Peyer's patch (tissue), 4 donors: ENCODE measurements around the gene IGSF9.

ENCODE experiments used
- POLR2A ChIP-seq, 2 donors: fragments of 450-650 bp; IDR thresholded peaks; one replicate each; pipeline ENCODE4 v1.5.1; 2017; ENCODE audit warnings: antibody characterized with exemption in 2 of 2, mild to moderate bottlenecking in 2 of 2, moderate library complexity in 2 of 2
- TF ChIP-seq, protein P1 (sequence below), 6 experiments: fragments of 450-650 bp in 4 of 6; fragments of 200-600 bp in 2 of 6; sonication (generic) in 1 of 6; IDR thresholded peaks; one replicate each; pipeline ENCODE4 v1.5.1; 2017 to 2019; ENCODE audit warnings: antibody characterized with exemption in 6 of 6, mild to moderate bottlenecking in 3 of 6, moderate library complexity in 1 of 6

DNA sequence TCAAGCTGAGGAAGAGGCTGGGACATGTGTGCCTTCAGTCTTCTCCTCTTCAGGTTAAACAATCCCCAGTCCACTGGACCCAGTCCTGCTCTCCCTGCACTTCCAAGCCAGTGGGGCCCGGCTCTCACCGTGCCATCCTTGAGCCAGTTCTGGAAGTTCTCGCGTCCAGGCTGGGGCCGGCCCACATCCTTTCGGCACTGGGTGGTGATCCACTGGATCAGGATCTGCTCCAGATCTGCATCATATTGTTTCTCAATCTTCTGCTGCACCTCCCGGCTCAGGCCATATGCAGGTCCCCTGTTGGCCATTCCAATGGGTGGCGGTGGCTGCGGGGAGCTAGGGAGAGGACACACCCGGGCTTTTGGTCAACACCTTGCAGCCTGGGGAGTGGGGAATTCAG is 25.2 kb downstream of the IGSF9 start:
- TF ChIP-seq, protein P1, sequence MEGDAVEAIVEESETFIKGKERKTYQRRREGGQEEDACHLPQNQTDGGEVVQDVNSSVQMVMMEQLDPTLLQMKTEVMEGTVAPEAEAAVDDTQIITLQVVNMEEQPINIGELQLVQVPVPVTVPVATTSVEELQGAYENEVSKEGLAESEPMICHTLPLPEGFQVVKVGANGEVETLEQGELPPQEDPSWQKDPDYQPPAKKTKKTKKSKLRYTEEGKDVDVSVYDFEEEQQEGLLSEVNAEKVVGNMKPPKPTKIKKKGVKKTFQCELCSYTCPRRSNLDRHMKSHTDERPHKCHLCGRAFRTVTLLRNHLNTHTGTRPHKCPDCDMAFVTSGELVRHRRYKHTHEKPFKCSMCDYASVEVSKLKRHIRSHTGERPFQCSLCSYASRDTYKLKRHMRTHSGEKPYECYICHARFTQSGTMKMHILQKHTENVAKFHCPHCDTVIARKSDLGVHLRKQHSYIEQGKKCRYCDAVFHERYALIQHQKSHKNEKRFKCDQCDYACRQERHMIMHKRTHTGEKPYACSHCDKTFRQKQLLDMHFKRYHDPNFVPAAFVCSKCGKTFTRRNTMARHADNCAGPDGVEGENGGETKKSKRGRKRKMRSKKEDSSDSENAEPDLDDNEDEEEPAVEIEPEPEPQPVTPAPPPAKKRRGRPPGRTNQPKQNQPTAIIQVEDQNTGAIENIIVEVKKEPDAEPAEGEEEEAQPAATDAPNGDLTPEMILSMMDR (IDR thresholded peaks at IDR 0.05) = no peak
- no peak for TF ChIP-seq POLR2A (IDR thresholded peaks at IDR 0.05)
